HepG2 (cell line): ENCODE results near the gene PRDX2. TPM values are rescaled to one million over a fixed set of nuclear protein-coding genes. Genes with fewer than 3 reads are reported as not detected.

Experiments used
- BORCS8-MEF2B ChIP-seq: sonication (generic); formaldehyde crosslinking; IDR thresholded peaks from 2 replicates; pipeline ENCODE4 v1.8.0; 2022; ENCODE audit warnings: mild to moderate bottlenecking, missing genetic modification reagents
- KDM2A ChIP-seq: sonication (generic); formaldehyde crosslinking; IDR thresholded peaks from 2 replicates; pipeline ENCODE4 v1.4.0; 2020; ENCODE audit warnings: low read depth, missing genetic modification reagents, borderline replicate concordance
- MEIS2 ChIP-seq: sonication (generic); formaldehyde crosslinking; IDR thresholded peaks from 2 replicates; pipeline ENCODE4 v1.9.0; 2021; ENCODE audit warnings: mild to moderate bottlenecking, missing genetic modification reagents
- NCOA2 ChIP-seq: sonication (generic); formaldehyde crosslinking; IDR thresholded peaks from 2 replicates; pipeline ENCODE4 v1.8.0; 2022; ENCODE audit warnings: inconsistent platforms
- PAX8 ChIP-seq: sonication (generic); formaldehyde crosslinking; IDR thresholded peaks from 2 replicates; pipeline ENCODE4 v1.8.0; 2022; ENCODE audit warnings: mild to moderate bottlenecking, missing genetic modification reagents, borderline replicate concordance
- RXRA ChIP-seq: sonication (generic); formaldehyde crosslinking; IDR thresholded peaks from 2 replicates; pipeline ENCODE4 v1.5.1; 2020; ENCODE audit warnings: missing genetic modification reagents
- TEAD3 ChIP-seq: optimal IDR thresholded peaks from 2 replicates; pipeline ENCODE3; 2016; ENCODE audit warnings: borderline replicate concordance
- ZNF207 ChIP-seq: fragments of 450-650 bp; IDR thresholded peaks from 2 replicates; pipeline ENCODE4 v1.6.1; 2016; ENCODE audit warnings: antibody characterized with exemption, borderline replicate concordance
- ZNF317 ChIP-seq: sonication (generic); formaldehyde crosslinking; IDR thresholded peaks from 2 replicates; pipeline ENCODE4 v1.5.0; 2020; ENCODE audit warnings: mild to moderate bottlenecking, missing genetic modification reagents
- ZNF75D ChIP-seq: sonication (generic); formaldehyde crosslinking; IDR thresholded peaks from 2 replicates; pipeline ENCODE4 v1.8.1; 2023; ENCODE audit warnings: missing genetic modification reagents, mild to moderate bottlenecking, borderline replicate concordance
- ZNF777 ChIP-seq: sonication (generic); formaldehyde crosslinking; IDR thresholded peaks from 2 replicates; pipeline ENCODE4 v1.4.0; 2020; ENCODE audit warnings: missing genetic modification reagents
- ZNF816 ChIP-seq: sonication (generic); formaldehyde crosslinking; IDR thresholded peaks from 2 replicates; pipeline ENCODE4 v1.8.0; 2022; ENCODE audit warnings: missing genetic modification reagents, mild to moderate bottlenecking, borderline replicate concordance
- ZSCAN29 ChIP-seq: sonication (generic); formaldehyde crosslinking; conservative IDR thresholded peaks from 2 replicates; pipeline ENCODE4 v1.4.0; 2020; ENCODE audit warnings: mild to moderate bottlenecking, missing genetic modification reagents
- polyA plus RNA-seq, 8 experiments: library from polyadenylated mRNA; depleted of rRNA in 3 of 8; stranded (reverse) in 7 of 8; unstranded in 1 of 8; fragments of >200 nt; fragmentation: Illumina TruSeq in 4 of 8; extraction: Trizol in 4 of 8; gene quantifications; 2 replicates each; pipeline versions ENCODE4 v1.2.1 to v1.2.3, GENCODE V29; 2011 to 2016; ENCODE audit warnings: low read depth in 4 of 8, missing spikeins in 1 of 8, mixed read lengths in 1 of 8; ENCODE audit not compliant: insufficient read depth in 1 of 8
- total RNA-seq, 5 experiments: library from RNA; depleted of rRNA; stranded (reverse); fragments of >200 nt; fragmentation: Illumina TruSeq; extraction: Trizol; gene quantifications; 2 replicates each; pipeline ENCODE4 v1.2.3, GENCODE V29; 2016; ENCODE audit warnings: low read depth in 1 of 5
- TF ChIP-seq, protein P1 (sequence below): sonication (generic); formaldehyde crosslinking; conservative IDR thresholded peaks from 2 replicates; pipeline ENCODE4 v1.8.0; 2022; ENCODE audit warnings: low read depth, missing genetic modification reagents
- TF ChIP-seq, protein P2 (sequence below): sonication (generic); formaldehyde crosslinking; IDR thresholded peaks from 2 replicates; pipeline ENCODE4 v1.8.1; 2023; ENCODE audit warnings: mild to moderate bottlenecking, moderate library complexity, missing genetic modification reagents
- TF ChIP-seq, protein P3 (sequence below): sonication (generic); formaldehyde crosslinking; IDR thresholded peaks from 2 replicates; pipeline ENCODE4 v1.5.0; 2020; ENCODE audit warnings: mild to moderate bottlenecking, missing genetic modification reagents, moderate library complexity
- TF ChIP-seq, protein P4 (sequence below), 2 experiments: sonication (generic) in 1 of 2; formaldehyde crosslinking in 1 of 2; IDR thresholded peaks; 2 replicates each; pipeline versions ENCODE4 v1.4.0 to v1.6.1; 2016 to 2020; ENCODE audit warnings: borderline replicate concordance in 1 of 2, low read depth in 1 of 2, mild to moderate bottlenecking in 1 of 2, missing genetic modification reagents in 1 of 2
- TF ChIP-seq, protein P5 (sequence below): sonication (generic); formaldehyde crosslinking; IDR thresholded peaks from 2 replicates; pipeline ENCODE4 v1.4.0; 2020; ENCODE audit warnings: missing genetic modification reagents

Gene PRDX2
- total and polyA plus RNA-seq, 2 of the 13 experiments (the other 11 are each of a cell fraction or from before 2014, with no cell fraction given) = 218 to 381 TPM

DNA sequence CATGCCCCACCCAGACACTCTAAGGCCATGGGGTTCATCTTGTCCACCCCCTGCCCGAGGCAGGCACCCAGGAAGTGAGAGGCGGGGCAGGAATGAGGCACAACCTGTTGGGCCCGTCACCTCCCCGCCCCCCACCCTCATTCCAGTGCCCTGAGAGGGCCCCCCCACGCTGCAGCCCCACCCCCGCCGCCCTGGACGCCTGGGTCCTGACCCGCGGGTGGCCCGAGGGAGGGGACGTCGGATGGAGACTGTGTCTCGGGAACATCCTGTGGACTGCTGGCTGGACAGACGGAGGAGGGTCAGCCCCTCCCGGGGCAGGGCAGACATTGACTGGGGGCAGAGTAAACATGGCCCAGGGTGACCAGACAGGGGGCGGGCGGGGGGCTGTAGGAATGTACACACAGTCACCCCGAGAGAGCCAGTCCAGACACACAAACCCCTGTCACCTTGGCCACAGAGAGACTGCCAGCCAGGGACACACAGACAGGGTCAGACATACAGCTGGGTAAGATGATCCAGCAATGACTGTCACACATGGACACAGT lies 17.7 kb downstream of the PRDX2 start (continued):
- TF ChIP-seq, protein P1, sequence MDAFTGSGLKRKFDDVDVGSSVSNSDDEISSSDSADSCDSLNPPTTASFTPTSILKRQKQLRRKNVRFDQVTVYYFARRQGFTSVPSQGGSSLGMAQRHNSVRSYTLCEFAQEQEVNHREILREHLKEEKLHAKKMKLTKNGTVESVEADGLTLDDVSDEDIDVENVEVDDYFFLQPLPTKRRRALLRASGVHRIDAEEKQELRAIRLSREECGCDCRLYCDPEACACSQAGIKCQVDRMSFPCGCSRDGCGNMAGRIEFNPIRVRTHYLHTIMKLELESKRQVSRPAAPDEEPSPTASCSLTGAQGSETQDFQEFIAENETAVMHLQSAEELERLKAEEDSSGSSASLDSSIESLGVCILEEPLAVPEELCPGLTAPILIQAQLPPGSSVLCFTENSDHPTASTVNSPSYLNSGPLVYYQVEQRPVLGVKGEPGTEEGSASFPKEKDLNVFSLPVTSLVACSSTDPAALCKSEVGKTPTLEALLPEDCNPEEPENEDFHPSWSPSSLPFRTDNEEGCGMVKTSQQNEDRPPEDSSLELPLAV (CRISPR knock-in tag) = no peak
- TF ChIP-seq, protein P2, sequence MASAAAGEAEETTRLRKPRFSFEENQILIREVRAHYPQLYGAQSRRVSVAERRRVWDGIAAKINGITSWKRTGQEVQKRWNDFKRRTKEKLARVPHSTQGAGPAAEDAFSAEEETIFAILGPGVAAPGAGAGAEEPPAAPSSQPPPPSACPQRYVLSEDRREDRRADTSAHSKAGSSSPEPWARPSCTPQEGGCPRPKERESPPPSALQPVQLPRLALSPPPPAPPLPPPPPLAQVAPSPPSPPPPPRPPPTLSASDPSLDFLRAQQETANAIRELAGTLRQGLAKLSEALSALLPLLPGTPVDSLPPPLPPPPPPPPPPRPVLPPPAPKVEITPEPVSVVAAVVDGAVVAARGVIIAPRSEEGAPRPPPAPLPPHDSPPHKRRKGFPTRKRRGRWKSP (CRISPR knock-in tag) = peak; percentile 47; the same call in 1 of the 2 replicates
- TF ChIP-seq, protein P3, sequence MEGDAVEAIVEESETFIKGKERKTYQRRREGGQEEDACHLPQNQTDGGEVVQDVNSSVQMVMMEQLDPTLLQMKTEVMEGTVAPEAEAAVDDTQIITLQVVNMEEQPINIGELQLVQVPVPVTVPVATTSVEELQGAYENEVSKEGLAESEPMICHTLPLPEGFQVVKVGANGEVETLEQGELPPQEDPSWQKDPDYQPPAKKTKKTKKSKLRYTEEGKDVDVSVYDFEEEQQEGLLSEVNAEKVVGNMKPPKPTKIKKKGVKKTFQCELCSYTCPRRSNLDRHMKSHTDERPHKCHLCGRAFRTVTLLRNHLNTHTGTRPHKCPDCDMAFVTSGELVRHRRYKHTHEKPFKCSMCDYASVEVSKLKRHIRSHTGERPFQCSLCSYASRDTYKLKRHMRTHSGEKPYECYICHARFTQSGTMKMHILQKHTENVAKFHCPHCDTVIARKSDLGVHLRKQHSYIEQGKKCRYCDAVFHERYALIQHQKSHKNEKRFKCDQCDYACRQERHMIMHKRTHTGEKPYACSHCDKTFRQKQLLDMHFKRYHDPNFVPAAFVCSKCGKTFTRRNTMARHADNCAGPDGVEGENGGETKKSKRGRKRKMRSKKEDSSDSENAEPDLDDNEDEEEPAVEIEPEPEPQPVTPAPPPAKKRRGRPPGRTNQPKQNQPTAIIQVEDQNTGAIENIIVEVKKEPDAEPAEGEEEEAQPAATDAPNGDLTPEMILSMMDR = no peak
- TF ChIP-seq RXRA (CRISPR knock-in tag) = peak; percentile 75; the same call in 1 of the 2 replicates
- TF ChIP-seq ZSCAN29 (CRISPR knock-in tag) = no peak
- TF ChIP-seq MEIS2 (CRISPR knock-in tag) = peak; percentile 37; the same call in 1 of the 2 replicates
- TF ChIP-seq ZNF816 (CRISPR knock-in tag) = no peak
- TF ChIP-seq ZNF317 (CRISPR knock-in tag) = 0 out of 2 replicates have a peak, but pooled peaks have one; percentile 18
- TF ChIP-seq TEAD3 (CRISPR knock-in tag) = peak; percentile 51
- TF ChIP-seq, protein P4, sequence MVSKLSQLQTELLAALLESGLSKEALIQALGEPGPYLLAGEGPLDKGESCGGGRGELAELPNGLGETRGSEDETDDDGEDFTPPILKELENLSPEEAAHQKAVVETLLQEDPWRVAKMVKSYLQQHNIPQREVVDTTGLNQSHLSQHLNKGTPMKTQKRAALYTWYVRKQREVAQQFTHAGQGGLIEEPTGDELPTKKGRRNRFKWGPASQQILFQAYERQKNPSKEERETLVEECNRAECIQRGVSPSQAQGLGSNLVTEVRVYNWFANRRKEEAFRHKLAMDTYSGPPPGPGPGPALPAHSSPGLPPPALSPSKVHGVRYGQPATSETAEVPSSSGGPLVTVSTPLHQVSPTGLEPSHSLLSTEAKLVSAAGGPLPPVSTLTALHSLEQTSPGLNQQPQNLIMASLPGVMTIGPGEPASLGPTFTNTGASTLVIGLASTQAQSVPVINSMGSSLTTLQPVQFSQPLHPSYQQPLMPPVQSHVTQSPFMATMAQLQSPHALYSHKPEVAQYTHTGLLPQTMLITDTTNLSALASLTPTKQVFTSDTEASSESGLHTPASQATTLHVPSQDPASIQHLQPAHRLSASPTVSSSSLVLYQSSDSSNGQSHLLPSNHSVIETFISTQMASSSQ (IDR thresholded peaks at IDR 0.05; ENCODE audit: low read depth) = no peak
- TF ChIP-seq, protein P4 (CRISPR knock-in tag; IDR thresholded peaks at IDR 0.05; ENCODE audit: borderline replicate concordance) = no peak
- no peak for TF ChIP-seq ZNF75D (CRISPR knock-in tag)
- TF ChIP-seq ZNF207 = no peak
- TF ChIP-seq KDM2A (CRISPR knock-in tag) = 0 out of 2 replicates have a peak, but pooled peaks have one; percentile 22
- no peak for TF ChIP-seq PAX8
- TF ChIP-seq NCOA2 (CRISPR knock-in tag) = peak; percentile 13; the same call in 1 of the 2 replicates
- TF ChIP-seq, protein P5, sequence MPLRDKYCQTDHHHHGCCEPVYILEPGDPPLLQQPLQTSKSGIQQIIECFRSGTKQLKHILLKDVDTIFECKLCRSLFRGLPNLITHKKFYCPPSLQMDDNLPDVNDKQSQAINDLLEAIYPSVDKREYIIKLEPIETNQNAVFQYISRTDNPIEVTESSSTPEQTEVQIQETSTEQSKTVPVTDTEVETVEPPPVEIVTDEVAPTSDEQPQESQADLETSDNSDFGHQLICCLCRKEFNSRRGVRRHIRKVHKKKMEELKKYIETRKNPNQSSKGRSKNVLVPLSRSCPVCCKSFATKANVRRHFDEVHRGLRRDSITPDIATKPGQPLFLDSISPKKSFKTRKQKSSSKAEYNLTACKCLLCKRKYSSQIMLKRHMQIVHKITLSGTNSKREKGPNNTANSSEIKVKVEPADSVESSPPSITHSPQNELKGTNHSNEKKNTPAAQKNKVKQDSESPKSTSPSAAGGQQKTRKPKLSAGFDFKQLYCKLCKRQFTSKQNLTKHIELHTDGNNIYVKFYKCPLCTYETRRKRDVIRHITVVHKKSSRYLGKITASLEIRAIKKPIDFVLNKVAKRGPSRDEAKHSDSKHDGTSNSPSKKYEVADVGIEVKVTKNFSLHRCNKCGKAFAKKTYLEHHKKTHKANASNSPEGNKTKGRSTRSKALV (CRISPR knock-in tag) = no peak
- TF ChIP-seq BORCS8-MEF2B (CRISPR knock-in tag) = 0 out of 2 replicates have a peak, but pooled peaks have one; percentile 42
- peak; percentile 43; the same call in 1 of the 2 replicates for TF ChIP-seq ZNF777
